PFSK-1 (cell line): Measurements from ENCODE around the gene ATOH8.

Experiments
- FOXP2 ChIP-seq: optimal IDR thresholded peaks from 2 replicates; pipeline ENCODE3; 2011; ENCODE audit warnings: borderline replicate concordance, control low read depth, inconsistent platforms; ENCODE audit not compliant: insufficient read depth; ENCODE audit errors: extremely low read length, extremely low read depth
- POLR2AphosphoS5 ChIP-seq: IDR thresholded peaks from 2 replicates; pipeline ENCODE4 v1.6.1; 2012; ENCODE audit warnings: low read depth, mild to moderate bottlenecking, control low read depth, low read length, moderate library complexity
- SIN3A ChIP-seq: IDR thresholded peaks from 2 replicates; pipeline ENCODE4 v1.6.1; 2012; ENCODE audit warnings: mild to moderate bottlenecking, low read length, moderate library complexity, borderline replicate concordance; ENCODE audit not compliant: insufficient read depth
- TAF1 ChIP-seq: IDR thresholded peaks from 2 replicates; pipeline ENCODE4 v1.6.1; 2012; ENCODE audit warnings: low read length, control low read depth, borderline replicate concordance; ENCODE audit not compliant: insufficient read depth
- TF ChIP-seq, protein P1 (sequence below), 2 experiments: IDR thresholded peaks; 2 replicates each; pipeline versions ENCODE4 v1.6.1 to v1.8.0; 2011 to 2012; ENCODE audit warnings: low read depth in 2 of 2, low read length in 2 of 2, control low read depth in 1 of 2, inconsistent platforms in 1 of 2, mild to moderate bottlenecking in 1 of 2, moderate library complexity in 1 of 2; ENCODE audit not compliant: insufficient read depth in 1 of 2

Gene ATOH8

DNA sequence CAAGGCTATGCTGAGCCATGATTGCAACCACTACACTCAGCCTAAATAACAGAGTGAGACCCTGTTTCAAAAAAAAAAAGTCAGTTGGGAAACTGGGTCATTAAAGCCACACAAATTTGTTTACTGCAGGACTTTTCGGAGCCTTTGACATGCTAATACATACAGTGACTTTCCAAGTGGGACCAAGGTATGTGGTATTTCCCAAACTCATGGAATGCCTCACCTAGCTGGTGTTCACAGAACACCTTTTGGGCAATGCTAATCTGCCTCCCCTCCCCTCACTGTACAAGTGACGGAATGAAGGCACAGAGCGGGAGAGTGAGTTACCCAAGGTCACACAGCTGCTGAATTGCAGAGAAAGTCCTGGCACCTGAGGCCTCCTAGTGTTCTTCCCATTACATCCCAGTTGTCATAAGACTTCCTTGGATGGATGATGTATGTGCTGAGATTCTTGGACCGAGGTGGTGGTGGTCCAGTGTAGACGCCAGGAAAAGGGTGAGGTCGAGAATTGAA, 30.7 kb downstream of the ATOH8 start:
- TF ChIP-seq, protein P1, sequence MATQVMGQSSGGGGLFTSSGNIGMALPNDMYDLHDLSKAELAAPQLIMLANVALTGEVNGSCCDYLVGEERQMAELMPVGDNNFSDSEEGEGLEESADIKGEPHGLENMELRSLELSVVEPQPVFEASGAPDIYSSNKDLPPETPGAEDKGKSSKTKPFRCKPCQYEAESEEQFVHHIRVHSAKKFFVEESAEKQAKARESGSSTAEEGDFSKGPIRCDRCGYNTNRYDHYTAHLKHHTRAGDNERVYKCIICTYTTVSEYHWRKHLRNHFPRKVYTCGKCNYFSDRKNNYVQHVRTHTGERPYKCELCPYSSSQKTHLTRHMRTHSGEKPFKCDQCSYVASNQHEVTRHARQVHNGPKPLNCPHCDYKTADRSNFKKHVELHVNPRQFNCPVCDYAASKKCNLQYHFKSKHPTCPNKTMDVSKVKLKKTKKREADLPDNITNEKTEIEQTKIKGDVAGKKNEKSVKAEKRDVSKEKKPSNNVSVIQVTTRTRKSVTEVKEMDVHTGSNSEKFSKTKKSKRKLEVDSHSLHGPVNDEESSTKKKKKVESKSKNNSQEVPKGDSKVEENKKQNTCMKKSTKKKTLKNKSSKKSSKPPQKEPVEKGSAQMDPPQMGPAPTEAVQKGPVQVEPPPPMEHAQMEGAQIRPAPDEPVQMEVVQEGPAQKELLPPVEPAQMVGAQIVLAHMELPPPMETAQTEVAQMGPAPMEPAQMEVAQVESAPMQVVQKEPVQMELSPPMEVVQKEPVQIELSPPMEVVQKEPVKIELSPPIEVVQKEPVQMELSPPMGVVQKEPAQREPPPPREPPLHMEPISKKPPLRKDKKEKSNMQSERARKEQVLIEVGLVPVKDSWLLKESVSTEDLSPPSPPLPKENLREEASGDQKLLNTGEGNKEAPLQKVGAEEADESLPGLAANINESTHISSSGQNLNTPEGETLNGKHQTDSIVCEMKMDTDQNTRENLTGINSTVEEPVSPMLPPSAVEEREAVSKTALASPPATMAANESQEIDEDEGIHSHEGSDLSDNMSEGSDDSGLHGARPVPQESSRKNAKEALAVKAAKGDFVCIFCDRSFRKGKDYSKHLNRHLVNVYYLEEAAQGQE (IDR thresholded peaks at IDR 0.05; ENCODE audit: insufficient read depth in 1 of 2, low read depth in 2 of 2, low read length in 2 of 2), result no peak
- no peak for TF ChIP-seq TAF1
- TF ChIP-seq POLR2AphosphoS5, result no peak
- TF ChIP-seq SIN3A, result no peak
- no peak for TF ChIP-seq FOXP2

DNA sequence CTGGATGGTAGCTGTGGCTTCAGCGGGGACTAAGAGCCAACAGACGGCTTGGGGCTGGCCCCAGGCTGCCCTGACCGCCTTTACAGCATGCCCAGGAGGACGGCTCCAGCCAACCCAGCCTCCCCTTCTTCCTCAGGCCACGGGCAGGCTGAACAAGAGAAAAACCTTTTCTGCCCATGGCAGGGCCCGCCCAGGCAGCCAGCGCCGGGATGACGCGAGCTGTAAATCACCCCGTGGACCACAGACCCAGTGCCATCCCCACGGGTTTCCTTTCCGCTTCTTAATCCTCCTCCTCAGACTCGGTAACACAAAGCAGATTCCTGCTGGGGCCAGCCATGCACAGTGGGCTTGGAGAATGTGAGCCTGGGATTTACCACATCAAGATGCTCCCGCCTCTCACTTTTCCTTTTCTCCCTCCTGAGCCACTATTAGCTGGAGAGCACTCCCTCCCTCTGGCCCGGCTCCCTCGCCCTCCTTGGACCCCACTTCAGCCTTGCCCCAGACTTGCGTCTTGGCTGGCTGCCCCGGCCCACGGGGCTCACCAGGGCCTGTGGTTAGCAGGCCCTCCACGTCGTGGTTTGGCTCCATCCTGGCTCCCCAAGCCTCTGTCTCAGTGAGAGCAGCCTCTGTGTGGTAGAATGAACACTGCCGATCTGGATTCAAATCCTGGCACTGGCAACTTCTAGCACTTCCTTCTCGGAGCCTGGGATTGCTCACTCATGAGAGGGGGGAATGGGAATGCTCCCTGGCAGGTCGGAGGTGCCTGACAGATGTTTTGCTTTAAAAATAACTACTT, 31.4 kb downstream of the ATOH8 start:
- TF ChIP-seq TAF1, result no peak

DNA sequence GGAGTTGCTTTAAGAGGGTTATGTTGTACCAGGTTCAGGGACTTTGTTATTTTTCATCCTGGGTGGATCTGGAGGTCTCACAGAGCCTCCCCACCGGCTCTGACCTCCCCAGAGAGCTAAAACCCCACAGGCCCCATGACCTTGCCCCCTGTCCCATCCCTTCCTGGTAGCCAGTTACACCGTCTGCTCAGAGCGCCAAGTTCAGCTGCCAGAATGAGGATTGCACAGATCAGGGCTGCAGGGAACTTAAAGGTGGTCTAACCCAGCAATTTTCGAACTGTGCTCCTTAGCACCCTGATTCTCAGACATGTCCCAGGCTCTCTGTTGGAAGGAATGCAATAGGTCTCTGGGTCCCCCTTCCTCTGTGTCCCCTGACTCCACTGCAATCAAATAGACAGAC, 32.1 kb downstream of the ATOH8 start:
- TF ChIP-seq FOXP2 (no peak), SIN3A (no peak), POLR2AphosphoS5 (no peak), TAF1 (no peak)
- TF ChIP-seq, protein P1 (IDR thresholded peaks at IDR 0.05; ENCODE audit: insufficient read depth in 1 of 2, low read depth in 2 of 2, low read length in 2 of 2), result no peak

DNA sequence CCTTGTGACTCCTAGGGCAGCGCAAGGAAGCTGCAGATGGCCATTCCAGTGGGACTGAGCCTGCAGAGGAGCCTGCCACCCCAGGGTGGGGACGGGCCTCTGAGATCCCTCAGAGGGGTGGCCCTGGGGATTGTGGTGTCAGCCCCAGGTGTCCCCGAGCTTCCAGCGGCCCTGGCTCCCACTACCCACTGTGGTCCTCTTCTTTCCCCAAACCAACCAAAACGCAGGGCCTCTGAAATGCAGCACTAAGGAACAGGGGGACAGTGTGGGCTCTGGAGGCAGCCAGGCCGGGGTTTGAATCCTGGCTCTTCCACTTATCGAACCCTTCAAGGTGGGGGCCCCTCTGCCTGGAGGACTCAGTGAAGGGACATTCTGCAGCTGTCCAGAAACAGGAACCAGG, 32.7 kb downstream of the ATOH8 start:
- TF ChIP-seq SIN3A, result no peak
- TF ChIP-seq, protein P1 (IDR thresholded peaks at IDR 0.05; ENCODE audit: insufficient read depth in 1 of 2, low read depth in 2 of 2, low read length in 2 of 2), result no peak
- no peak for TF ChIP-seq TAF1
- TF ChIP-seq POLR2AphosphoS5, result no peak
- no peak for TF ChIP-seq FOXP2

DNA sequence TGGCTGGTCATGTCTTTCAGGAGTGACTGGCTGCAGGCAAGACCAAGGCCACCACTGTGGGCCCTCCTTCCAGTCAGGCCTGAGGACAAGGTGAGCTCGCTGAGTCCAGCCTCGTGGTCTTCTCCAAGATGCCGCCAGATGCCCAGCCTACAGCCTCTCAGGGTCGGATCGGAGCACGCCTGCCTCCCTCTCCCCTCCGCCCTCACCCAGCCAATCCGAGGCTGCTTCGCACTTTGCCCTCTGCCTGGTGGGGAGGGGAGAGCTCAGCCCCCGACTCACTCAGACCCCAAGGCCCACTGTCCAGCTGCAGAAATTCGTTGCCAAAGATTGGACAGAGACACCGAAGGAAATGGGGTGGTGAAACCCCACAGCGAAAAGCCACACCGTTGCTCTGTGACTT, 33.1 kb downstream of the ATOH8 start:
- TF ChIP-seq POLR2AphosphoS5, result no peak
- TF ChIP-seq SIN3A, result no peak
- no peak for TF ChIP-seq FOXP2
- TF ChIP-seq, protein P1 (IDR thresholded peaks at IDR 0.05; ENCODE audit: insufficient read depth in 1 of 2, low read depth in 2 of 2, low read length in 2 of 2), result no peak
- no peak for TF ChIP-seq TAF1
